GM06990 (cell line): Measurements from ENCODE around the gene MAT2B.

Experiments
- DNase-seq: peaks from one replicate; pipeline ENCODE4 v3.0.0-alpha.2; 2011; ENCODE audit not compliant: insufficient read length; ENCODE audit errors: extremely low read depth
- H3K27me3 ChIP-seq: replicated peaks from 2 replicates; pipeline ENCODE4 v1.6.0; 2011; ENCODE audit warnings: low read length; ENCODE audit not compliant: control insufficient read depth, insufficient read depth
- H3K36me3 ChIP-seq: 2 replicates; pipeline ENCODE4 v1.5.1; 2011; ENCODE audit warnings: low read length; ENCODE audit not compliant: control insufficient read depth, insufficient read depth
- H3K4me3 ChIP-seq: replicated peaks from 2 replicates; pipeline ENCODE4 v1.5.1; 2011; ENCODE audit warnings: low read depth, mild to moderate bottlenecking, control low read depth, low read length
- CTCF ChIP-seq: IDR thresholded peaks from 2 replicates; pipeline ENCODE4 v1.5.1; 2011; ENCODE audit warnings: low read length, control low read depth, mild to moderate bottlenecking, inconsistent platforms; ENCODE audit not compliant: insufficient read depth, poor library complexity, severe bottlenecking

Gene MAT2B

GRCh38 chr5:163505368-163506094 is at the start of gene MAT2B:
TSS of gene MAT2B (plus strand) at chr5:163505619. CDS start at chr5:163505687, 68 bp downstream.
- peak; percentile 97 for DNase-seq
- Histone ChIP-seq H3K27me3 (no peaks in the 10 kb centered on the region), H3K4me3 (peak within 1 kb of the TSS; percentile 76), H3K36me3 (no peaks in the 10 kb centered on the region)
- peak; percentile 65 for TF ChIP-seq CTCF

DNA sequence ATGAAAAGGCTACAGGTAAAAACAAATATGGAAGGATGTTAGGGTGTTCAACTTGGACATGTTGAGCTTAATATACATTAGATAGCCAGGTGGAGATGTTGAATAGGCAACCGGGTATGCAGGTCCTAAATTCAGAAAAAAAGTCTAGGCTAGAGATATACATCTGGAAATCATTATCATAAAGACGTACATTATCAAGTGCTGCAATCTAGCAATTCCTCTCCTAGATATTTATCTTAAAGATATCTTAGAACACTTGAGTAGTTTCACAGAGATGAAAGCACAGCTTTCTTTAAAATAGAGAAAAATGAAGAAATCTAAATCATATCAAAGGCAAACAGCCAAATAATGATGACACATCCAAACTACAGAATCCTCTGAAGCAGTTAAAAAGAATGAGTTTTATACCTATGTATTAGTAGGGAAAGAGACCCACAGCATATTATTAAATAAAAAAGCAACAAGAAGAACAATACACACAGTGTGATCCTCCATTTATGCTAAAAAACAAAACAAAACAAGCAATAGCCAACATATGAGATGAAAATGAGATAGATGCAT is 49.3 kb upstream of the MAT2B start:
- Histone ChIP-seq H3K36me3 (no peaks in the 10 kb centered on the region; the same call in none of the 2 replicates), H3K4me3 (no peak overlapping the region)
- no peak for DNase-seq

GRCh38 chr5:163456840-163457239 is 48.6 kb upstream of the MAT2B start:
- no peaks in the 10 kb centered on the region for H3K27me3 ChIP-seq
- no peak for TF ChIP-seq CTCF
- no peaks in the 10 kb centered on the region; the same call in 1 of the 2 replicates for H3K36me3 ChIP-seq
- no peak for DNase-seq
- H3K4me3 ChIP-seq = no peak overlapping the region

More for the DNA sequence above, 49.3 kb upstream of the MAT2B start:
- no peaks in the 10 kb centered on the region for H3K27me3 ChIP-seq
- TF ChIP-seq CTCF = no peak

GRCh38 chr5:163458778-163459385 is 46.5 kb upstream of the MAT2B start:
- Histone ChIP-seq H3K4me3 (peak overlapping the region; percentile 81), H3K27me3 (no peaks in the 10 kb centered on the region), H3K36me3 (no peaks in the 10 kb centered on the region; the same call in 1 of the 2 replicates)
- TF ChIP-seq CTCF = no peak
- DNase-seq = no peak

DNA sequence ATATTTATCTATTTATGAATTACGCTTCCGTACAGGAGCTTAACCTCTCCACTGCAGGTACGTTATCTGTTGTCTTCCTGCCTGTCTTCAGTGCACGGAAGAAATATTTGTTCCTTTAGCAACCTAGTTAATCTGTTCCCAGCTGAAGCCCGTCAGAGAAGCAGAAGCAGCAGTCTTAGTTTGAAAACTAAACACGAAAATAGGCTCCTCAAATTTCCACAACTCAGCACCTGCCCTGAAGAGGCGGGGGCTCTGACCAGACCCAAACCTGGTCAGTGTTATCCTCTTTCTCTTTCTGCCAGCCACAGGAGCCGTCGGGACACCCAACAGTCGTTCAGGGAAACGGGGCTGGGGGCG is 46.0 kb upstream of the MAT2B start:
- Histone ChIP-seq H3K4me3 (peak overlapping the region; percentile 81), H3K27me3 (no peaks in the 10 kb centered on the region), H3K36me3 (no peaks in the 10 kb centered on the region; the same call in 1 of the 2 replicates)
- DNase-seq = no peak
- no peak for TF ChIP-seq CTCF
